ENCODE measurements around the gene NGFR.

The NGFR gene

GRCh38 chr17:49447628-49448302 is 47.3 kb upstream of the NGFR start (continued):
- no peak for TF ChIP-seq ZNF544 (tag by site-specific recombination; IDR thresholded peaks at IDR 0.05)
- TF ChIP-seq ZNF202 (tag by site-specific recombination; IDR thresholded peaks at IDR 0.05; ENCODE audit: borderline replicate concordance): no peak

GRCh38 chr17:49450181-49450580 is 44.9 kb upstream of the NGFR start:
- TF ChIP-seq ZNF37A (tag by site-specific recombination; IDR thresholded peaks at IDR 0.05) (no peak), ZNF366 (tag by site-specific recombination; conservative IDR thresholded peaks at IDR 0.05) (peak; percentile 92)
- H3K36me3 ChIP-seq (ENCODE audit: control insufficient read depth in 2 of 2, insufficient read depth in 1 of 2, low read length in 2 of 2): no peaks in the 10 kb centered on the region
- no peaks in the 10 kb centered on the region for H3K9me3 ChIP-seq (ENCODE audit: control insufficient read depth, insufficient read depth, low read depth, low read length)
- ChIA-PET POLR2A (no interaction called here), CTCF (no interaction called here)
- no peak overlapping the region for H3K4me3 ChIP-seq (ENCODE audit: low read depth, low read length)
- no peak overlapping the region for H3K27ac ChIP-seq (ENCODE audit: extremely low read depth, low read depth, low read length)
- H3K4me1 ChIP-seq (ENCODE audit: control insufficient read depth, insufficient read depth, low read length): no peaks in the 10 kb centered on the region

- no peak overlapping the region for H3K4me3 ChIP-seq (ENCODE audit: low read depth, low read length)
- no peaks in the 10 kb centered on the region for H3K36me3 ChIP-seq (ENCODE audit: control insufficient read depth in 2 of 2, insufficient read depth in 1 of 2, low read length in 2 of 2)
- H3K27ac ChIP-seq (ENCODE audit: extremely low read depth, low read depth, low read length): no peak overlapping the region
- H3K4me1 ChIP-seq (ENCODE audit: control insufficient read depth, insufficient read depth, low read length): no peaks in the 10 kb centered on the region
- TF ChIP-seq ZNF596 (tag by site-specific recombination; IDR thresholded peaks at IDR 0.05): no peak
- no peak for TF ChIP-seq ZBTB20 (tag by site-specific recombination; IDR thresholded peaks at IDR 0.05)
- TF ChIP-seq ZSCAN30 (tag by site-specific recombination; IDR thresholded peaks at IDR 0.05): no peak
- no peak for TF ChIP-seq ZNF692 (tag by site-specific recombination; IDR thresholded peaks at IDR 0.05)
- no peak for TF ChIP-seq ZNF114 (tag by site-specific recombination; IDR thresholded peaks at IDR 0.05)
- TF ChIP-seq ZNF138 (tag by site-specific recombination; IDR thresholded peaks at IDR 0.05; ENCODE audit: borderline replicate concordance): no peak
- TF ChIP-seq PBX3 (CRISPR knock-in tag; IDR thresholded peaks at IDR 0.05): no peak
- no peaks in the 10 kb centered on the region for H3K9me3 ChIP-seq (ENCODE audit: control insufficient read depth, insufficient read depth, low read depth, low read length)
- CTCF ChIA-PET: interaction anchor here (0.6 to 0.8 kb wide), 4 partner anchors 18 to 243 kb away, joined by 3 to 5 read pairs (median 4); no protein-coding TSS in a partner anchor
- POLR2A ChIA-PET: no interaction called here
Observed at GRCh38 chr17:49450735-49451134, 44.4 kb upstream of the NGFR start.

- ChIA-PET CTCF (interaction anchor here (0.8 to 1.5 kb wide), 2 partner anchors 15 to 137 kb away, joined by 3 to 4 read pairs; no protein-coding TSS in a partner anchor), POLR2A (no interaction called here)
- H3K4me1 ChIP-seq (ENCODE audit: control insufficient read depth, insufficient read depth, low read length): no peaks in the 10 kb centered on the region; the same call in 1 of the 2 replicates
- no peaks in the 10 kb centered on the region for H3K9me3 ChIP-seq (ENCODE audit: control insufficient read depth, insufficient read depth, low read depth, low read length)
- H3K4me3 ChIP-seq (ENCODE audit: low read depth, low read length): no peak overlapping the region
- H3K27ac ChIP-seq (ENCODE audit: extremely low read depth, low read depth, low read length): no peak overlapping the region
- TF ChIP-seq KLF1 (tag by site-specific recombination; IDR thresholded peaks at IDR 0.05) (peak; percentile 45; the same call in 1 of the 2 replicates), HOXD13 (CRISPR knock-in tag; IDR thresholded peaks at IDR 0.05; ENCODE audit: borderline replicate concordance) (no peak), ZNF341 (tag by site-specific recombination; IDR thresholded peaks at IDR 0.05; ENCODE audit: low read depth) (peak; percentile 43), ZNF654 (tag by site-specific recombination; IDR thresholded peaks at IDR 0.05; ENCODE audit: low read depth) (no peak)
- H3K36me3 ChIP-seq (ENCODE audit: control insufficient read depth in 2 of 2, insufficient read depth in 1 of 2, low read length in 2 of 2): no peaks in the 10 kb centered on the region
Observed at GRCh38 chr17:49452201-49452600, 42.9 kb upstream of the NGFR start.

Measured in HEK293 (cell line).